CD1c-positive myeloid dendritic cell (primary cell): ENCODE results near the gene HOXB2.
"Not testable (repeated sequence)": the region's sequence is repeated elsewhere in the genome, so short reads cannot be mapped to it uniquely, and the experiment has no call there.

Experiments
- DNase-seq: peaks from one replicate; pipeline ENCODE4 v3.0.0-alpha.2; 2016; ENCODE audit errors: extremely low spot score

The HOXB2 gene

DNA sequence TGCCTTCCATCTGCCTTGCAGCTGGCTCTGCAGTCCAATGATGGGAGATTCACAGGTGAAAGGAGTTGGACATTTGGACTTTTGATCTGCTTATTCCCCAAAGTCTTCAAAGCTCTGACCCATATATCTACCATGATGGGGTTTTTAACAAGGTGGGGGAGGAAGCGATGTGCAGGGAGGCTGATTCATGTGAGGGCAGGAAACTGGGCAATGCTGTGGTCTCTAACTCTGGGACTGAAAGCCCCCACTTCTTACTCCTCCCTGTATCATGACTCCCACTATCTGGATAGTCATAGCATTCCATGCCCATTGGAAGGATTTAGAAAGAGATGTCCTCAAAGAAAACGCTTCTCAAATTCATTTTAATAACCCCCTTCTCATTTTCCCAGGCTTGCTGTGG is 30.4 kb downstream of the HOXB2 start:
- DNase-seq: no peak

DNA sequence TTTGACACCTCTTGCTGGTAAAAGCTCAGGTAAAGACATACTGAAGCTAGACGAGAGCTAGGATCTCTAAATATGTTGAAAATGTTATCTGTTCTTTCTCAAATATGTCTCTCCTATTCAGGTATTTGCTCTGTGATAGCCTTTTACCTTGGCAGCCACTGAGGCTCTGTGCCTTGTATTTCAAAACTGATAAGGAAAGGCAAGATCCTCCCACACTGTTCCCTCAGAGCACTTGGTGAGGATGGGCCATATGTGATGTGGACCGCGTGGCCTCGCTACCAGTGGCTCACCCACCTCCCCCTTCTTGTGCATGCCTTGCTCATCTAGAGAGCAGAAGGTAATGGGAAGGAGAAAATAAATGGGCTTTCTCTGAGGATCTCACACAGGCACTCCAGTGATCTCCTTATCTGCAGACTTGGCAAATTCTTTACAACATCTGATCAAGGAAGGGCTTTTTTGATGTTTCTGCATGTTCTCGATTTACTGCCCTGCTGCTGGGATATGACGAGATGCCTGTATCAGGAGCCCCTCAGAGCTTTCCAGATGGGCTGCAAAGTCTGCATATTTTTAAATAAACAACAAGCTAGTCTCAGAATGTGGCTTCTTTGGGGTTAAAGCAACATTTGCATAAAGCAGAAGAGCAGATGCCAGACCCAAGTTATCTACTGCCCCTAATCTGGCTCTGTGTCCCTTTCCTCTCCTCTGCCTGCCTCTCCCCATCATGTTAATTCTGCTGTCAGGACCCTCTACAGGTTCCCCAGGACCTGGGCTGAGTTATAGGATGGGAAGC is 31.0 kb downstream of the HOXB2 start:
- no peak for DNase-seq

DNA sequence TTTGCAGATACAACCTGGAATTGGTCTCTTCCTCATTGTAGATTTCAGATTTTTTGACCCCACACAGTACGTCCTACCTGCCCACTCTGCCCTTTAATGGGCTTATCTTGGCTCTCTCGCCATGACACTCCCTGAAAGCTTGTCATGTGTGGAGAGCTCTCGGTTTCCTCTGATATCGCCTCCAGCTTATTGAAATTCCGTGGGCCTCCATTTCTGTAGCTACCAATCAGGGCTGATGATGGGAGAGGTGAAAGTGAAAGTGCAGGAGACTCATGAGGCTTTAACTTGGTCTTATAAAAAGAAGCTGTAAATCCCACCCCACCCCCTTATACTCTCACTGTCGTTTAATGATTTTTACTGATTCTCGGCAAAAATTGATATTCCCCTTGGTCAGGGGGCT is 31.8 kb downstream of the HOXB2 start:
- DNase-seq: no peak

DNA sequence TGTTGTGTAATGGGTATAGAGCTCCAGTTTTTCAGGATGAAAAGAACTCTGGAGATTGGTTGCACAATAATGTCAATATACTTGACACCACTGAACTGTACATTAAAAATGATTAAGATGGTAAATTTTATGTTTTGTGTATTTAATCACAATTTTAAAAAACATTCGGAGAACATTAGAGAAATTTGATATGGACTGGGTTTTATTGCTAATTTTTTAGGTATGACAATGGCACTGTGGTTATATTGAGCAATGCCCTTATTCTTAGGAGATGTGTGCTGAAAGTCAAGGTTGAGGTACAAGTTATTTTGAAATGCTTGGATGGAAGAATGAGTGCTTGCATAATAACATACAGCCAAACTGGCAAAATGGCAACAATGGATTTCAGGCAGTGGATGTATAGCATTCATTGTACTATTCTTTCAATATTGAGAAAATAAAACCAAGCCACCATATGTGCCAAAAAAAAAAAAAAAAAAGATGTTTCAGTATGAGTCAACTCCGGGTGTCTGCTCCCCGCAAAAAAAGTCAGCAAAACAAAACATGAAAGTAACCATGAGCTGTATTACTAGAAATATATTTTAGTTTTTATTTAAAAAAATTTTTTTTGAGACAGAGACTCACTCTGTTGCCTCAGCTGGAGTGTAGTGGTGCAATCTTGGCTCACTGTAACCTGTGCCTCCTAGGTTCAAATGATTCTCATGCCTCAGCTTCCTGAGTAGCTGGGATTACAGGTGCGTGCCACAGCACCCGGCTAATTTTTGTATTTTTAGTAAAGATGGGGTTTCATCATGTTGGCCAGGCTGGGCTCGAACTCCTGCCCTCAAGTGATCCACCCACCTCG is 33.9 kb downstream of the HOXB2 start:
- no peak for DNase-seq

DNA sequence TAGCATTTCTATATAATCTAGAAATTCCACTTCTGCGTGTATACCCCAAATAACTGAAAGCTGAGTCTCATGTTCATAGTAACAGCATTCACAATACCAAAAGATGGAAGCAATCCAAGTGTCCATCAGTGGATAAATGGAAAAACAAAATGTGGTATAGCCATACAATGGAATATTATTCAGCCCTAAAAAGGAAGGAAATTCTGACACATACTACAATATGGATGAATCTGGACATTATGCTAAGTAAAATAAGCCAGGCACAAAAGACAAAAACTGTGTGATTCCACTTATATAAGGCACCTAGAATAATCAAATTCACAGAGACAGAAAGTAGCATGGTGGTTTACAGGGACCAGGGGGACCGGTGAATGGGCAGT is 34.5 kb downstream of the HOXB2 start:
- DNase-seq: no peak

DNA sequence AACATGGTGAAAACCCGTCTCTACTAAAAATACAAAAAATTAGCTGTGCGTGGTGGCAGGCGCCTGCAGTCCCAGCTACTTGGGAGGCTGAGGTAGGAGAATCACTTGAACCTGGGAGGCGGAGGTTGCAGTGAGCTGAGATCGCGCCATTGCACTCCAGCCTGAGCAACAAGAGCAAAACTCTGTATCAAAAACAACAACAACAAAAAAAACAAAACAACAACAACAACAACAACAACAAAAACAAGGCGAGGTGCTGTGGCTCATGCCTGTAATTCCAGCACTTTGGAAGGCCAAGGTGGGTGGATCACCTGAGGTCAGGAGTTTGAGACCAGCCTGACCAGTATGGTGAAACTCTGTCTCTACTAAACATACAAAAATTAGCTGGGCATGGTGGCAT is 35.2 kb downstream of the HOXB2 start:
- not testable (repeated sequence) for DNase-seq

DNA sequence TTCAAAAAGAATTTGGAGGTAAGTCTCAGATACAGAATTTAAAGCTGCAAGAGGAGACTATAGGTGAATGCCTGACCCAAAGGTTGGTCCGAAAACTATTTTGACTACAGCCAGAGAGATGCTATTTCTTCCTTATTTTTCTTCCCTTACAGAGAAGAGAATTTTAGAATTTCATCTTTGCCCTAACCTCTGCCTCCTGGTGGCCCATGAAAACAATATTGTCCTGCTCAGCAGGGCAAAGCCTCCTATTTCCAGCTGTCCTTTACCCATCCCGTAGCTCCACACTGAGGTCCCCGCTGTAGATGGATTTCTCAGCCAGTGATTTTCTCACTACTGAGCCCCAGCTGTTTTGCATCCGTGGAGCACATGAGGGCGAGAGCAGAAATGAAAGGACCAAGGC is 38.7 kb downstream of the HOXB2 start:
- no peak for DNase-seq

DNA sequence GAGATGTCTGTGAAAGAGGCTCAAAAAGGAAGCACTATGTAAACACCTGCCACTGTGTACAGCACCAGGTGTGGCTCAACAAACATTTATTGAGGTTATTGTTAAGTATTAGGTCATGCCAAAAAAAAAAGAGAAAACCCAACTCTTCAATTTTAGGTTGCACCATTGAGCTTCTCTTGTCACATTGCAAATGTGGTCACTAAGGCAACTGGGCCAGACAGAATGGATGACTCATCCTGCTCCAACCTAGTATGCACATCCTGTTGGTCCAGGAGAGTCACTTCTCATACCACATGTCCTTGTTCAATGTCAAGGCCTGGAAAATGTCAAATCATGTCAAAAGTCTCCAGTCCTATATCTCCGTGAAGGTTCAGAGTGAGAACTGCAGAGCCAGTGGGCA is 39.1 kb downstream of the HOXB2 start:
- DNase-seq: peak; percentile 62

DNA sequence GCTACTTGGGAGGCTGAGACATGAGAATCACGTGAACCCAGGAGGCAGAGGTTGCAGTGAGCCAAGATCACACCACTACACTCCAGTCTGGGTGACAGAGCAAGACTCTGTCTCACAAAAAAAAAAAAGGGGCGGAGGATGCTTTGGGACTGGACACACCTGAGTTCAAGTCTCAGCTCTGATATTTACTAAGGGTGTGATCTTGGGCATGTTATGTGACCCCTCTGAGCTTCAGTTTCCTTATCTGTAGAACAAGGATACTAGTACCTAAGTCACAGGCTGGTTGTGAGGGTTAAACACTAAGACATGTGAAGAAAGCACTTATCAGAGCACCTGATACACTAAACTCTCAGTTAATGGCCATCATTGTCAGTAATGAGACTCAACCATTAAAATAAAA is 40.0 kb downstream of the HOXB2 start:
- no peak for DNase-seq

DNA sequence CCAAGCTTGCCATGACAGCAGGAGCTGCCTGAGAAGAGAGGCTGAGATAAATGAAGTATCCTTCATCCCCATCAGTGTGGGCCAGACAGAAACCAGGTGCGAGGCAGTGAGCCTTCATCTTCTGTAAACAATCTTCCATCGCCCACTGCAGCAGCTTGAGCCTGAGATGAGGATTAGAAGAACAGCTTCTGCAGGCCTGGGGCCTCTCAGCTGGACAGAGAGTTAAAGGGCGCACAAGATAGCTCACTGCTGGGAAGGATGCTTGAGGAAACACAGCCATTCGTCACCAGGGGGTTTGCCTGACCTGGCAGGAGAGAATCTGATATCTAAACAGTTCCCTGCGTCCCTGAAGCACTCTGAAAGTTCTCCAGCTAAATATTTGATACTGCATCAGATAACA is 41.2 kb downstream of the HOXB2 start:
- DNase-seq: no peak

DNA sequence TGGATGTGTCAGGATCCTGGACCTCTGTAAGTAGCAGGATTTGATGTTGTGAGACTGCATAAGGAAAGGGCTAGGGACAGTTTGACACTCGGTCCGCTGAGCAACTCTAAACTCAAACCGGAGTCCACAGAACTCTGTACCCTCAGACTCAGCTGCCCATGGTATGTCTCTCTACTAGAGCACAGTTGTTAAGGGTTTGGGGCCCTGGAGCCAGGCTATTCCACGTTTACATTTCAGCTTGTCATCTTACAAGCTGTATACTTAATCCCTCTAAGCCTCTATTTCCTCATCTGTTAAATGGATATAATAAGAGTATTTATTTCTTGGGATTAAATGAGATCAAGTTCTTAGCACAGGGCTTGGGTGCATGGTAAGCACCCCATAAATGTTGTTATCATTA is 42.0 kb downstream of the HOXB2 start:
- DNase-seq: no peak

DNA sequence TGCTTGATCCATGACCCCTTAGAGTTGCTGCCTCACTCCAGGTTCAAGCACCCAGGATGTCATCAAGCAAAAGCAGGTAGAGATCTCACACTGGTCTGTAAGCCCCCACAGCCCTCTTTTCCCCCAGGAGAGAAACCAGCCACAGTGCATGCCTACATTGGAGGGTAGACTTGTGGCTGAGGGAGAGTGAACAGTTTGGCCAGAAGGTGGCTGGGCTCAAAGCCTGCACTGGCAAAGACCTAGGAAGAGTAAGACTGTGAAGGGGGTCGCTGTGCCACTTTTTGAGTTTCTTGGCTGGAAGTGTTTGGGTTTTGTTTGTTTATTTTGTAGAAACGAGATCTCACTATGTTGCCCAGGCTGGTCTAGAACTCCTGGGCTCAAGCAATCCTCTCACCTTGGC is 42.6 kb downstream of the HOXB2 start:
- no peak for DNase-seq

DNA sequence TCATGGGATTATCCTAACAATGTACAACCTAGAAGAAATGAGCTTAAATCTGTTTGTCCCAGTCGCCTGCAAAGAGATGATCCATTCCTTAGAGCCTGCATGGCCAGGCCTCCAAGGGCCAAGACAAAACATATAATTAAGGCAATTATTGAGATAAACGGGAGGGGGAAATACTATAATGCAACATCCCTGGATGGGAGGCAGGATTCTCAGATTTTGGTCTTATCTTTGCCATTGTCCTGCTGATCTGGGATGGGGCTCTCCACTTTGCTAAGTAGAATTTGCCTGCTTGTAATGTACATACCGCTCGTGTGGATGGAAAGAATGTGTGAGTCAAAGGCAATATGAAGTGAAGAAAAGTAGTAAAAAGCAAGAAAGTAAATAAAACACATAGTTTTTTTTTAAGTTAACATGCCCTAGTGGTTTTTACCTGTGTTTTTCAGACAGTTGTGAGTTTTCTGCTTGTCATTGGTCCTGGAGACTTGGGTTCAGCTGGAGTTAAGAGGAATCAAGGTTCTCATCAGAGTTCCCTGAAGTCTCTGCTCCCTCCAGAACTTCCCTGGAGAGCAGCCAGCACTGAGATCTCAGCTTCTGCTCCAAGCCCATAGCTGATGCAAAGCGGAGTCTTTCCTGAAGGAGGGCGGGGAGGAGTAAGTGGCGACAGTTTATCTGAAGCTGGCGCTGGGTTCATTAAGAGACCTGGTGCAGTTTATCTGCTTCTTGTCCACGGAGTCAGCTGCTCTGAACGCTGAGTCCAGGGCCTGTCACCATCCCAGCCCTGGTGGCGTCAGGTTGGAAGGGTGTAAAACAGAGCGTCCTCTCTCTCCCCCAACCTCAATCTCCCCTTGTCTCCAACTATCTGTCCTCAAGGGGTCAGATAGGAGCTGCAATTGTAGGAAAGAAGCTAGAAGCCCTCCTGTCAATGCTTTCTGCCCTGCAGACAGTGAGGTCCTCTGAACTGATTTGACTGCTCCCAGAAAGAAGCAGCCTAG is 44.2 kb downstream of the HOXB2 start:
- no peak for DNase-seq

DNA sequence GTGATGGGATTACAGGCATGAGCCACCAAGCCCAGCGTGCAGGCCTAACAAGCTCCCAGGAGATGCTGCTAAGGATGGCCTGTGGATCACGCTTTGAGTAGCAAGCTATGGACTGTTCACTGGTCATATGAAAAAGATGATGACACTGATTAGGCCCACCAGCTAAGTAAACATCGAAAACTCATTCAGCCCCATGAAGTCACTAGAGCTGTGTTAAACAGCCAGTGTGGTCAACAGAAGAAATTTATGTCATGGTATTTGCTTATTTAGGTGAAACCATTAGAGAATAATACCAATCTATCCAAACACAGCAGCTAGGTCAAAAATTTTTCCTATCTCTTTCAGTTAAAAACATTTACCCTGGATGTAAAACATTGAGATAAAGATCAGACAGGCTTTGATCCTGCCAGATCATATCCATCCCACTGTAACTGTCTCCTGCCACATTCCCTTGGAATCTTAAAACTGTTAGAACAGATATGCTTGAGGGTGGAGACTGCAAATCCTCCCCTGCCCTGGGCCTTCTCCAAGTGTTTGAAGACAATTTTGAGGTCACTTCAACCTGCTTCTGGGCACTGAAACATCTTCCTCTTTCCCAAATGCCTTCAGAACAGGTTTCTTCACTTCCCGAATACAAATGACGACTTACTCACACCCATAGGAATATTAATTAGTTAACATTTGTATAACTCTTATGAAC is 45.0 kb downstream of the HOXB2 start:
- no peak for DNase-seq

DNA sequence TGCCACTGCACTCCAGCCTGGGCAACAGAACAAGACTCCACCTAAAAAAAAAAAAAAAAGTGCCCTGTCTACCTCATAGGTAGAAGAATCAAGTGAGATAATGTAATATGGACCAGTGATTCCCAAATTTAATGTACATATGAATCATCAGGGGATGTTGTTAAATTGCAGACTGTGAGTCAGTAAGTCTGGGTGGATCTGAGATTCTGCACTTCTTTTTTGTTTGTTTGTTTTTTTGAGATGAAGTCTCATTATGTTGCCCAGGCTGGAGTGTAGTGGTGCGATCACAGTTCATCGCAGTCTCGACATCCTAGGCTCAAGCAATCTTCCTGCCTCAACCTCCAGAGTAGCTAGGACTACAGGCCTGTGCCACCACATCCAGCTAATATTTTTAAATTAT is 45.7 kb downstream of the HOXB2 start:
- no peak for DNase-seq

DNA sequence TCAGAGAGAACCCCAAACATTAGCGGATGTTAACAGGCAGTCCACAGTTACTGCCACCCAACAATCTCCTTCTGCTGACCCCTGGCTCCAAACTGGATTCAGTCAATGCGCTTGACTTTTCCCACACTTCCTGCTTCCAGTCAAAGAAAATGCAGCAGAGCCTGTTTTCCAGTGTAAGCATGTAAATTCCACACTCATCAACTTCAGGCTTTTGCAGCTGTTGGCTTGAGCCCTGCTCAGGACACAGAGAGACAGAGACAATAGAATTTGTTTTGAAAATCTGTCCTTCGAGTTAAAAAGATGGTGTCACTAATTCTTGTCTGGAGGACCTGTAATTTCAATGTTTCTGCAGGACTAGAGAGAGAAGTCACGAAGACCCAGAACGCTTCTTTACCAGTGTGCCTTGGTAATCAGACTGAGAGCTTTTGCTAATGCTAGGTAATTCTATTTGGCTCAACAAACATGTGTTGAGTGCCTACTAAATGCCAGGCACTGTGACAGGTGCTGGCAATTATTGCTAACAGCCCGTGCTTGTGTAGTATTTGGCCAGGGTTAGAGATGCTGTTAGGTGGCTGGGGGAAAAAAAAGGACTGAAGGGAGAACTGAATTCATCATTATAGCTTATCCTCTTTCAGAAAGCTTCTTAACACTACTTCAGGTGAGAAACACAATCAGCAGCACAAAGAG is 46.6 kb downstream of the HOXB2 start:
- DNase-seq: no peak

DNA sequence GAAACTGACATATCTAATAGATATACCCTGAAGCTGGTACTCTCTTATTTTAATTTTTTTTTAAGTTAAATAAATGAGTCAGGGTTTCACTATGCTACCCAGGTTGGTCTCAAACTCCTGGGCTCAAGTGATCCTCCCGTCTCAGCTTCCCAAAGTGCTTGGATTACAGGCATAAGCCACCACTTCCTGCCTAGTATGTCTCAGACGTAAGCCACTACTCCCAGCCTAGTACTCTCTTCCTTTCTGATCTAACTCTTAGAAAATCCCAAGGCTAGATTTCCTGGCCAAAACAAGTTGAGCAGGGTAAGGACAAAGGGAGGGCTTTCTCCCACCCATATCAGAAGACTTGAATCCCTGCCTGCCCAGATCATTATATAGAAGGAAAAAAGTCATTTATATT is 47.8 kb downstream of the HOXB2 start:
- no peak for DNase-seq

DNA sequence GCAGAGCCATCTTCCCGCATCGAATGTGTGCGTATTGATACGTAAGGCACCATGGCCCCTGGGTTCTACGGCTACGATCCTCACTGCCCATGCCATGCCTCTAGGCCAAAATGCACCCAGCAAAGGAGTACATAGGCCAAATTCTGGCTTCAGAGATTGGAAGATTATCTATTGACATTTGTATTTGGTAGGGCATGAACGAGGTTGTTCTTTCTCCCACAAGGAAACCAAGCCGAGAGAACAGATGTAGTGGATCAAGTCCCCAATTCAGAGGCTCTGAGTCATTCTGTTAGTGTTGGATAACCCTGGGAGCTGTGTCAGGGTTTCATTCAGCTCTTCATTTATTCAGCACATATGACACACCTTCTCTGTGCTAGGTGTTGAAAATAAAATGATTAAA is 50.6 kb downstream of the HOXB2 start:
- no peak for DNase-seq
